ENCODE measurements around the gene CISD3.

CISD3 gene

GRCh38 chr17:38777641-38778250, 47.6 kb downstream of the CISD3 start:
- no peak overlapping the region for H3K4me3 Mint-ChIP-seq
- peaks cover 99% of the 10 kb centered on the region for H3K36me3 Mint-ChIP-seq (ENCODE audit: low read depth)
- no peaks in the 10 kb centered on the region for H3K4me1 Mint-ChIP-seq (ENCODE audit: low read depth)
- H3K27ac Mint-ChIP-seq = no peak overlapping the region
- intact Hi-C loops (cut with micrococcal nuclease) = no loop called here
- no peaks in the 10 kb centered on the region for H3K27me3 Mint-ChIP-seq
- no peaks in the 10 kb centered on the region for H3K9me3 Mint-ChIP-seq

GRCh38 chr17:38779965-38780752, 50.0 kb downstream of the CISD3 start:
- no peaks in the 10 kb centered on the region for H3K27me3 Mint-ChIP-seq
- no peak overlapping the region for H3K4me3 Mint-ChIP-seq
- no peak overlapping the region for H3K27ac Mint-ChIP-seq
- intact Hi-C loops (cut with micrococcal nuclease) = no loop called here
- H3K36me3 Mint-ChIP-seq (ENCODE audit: low read depth) = peaks cover 99% of the 10 kb centered on the region
- no peaks in the 10 kb centered on the region for H3K4me1 Mint-ChIP-seq (ENCODE audit: low read depth)
- no peaks in the 10 kb centered on the region for H3K9me3 Mint-ChIP-seq

GRCh38 chr17:38783227-38783626, 53.1 kb downstream of the CISD3 start:
- Mint-ChIP-seq H3K27me3 (no peaks in the 10 kb centered on the region), H3K4me1 (ENCODE audit: low read depth) (no peaks in the 10 kb centered on the region), H3K4me3 (no peak overlapping the region), H3K27ac (no peak overlapping the region), H3K9me3 (no peaks in the 10 kb centered on the region), H3K36me3 (ENCODE audit: low read depth) (peaks cover 93% of the 10 kb centered on the region)
- intact Hi-C loops (cut with micrococcal nuclease) = no loop called here
